D721Med (cell line): ENCODE measurements around the gene CTNNA2.

Experiments used
- DNase-seq: peaks from one replicate; pipeline ENCODE4 v3.0.0; 2011; ENCODE audit warnings: low spot score; ENCODE audit not compliant: insufficient read length
- FAIRE-seq: peaks from 2 replicates; lab custom pipeline; 2011; peaks lifted over from hg19 to GRCh38; lab: Jason Lieb, UNC
- CTCF ChIP-seq: IDR thresholded peaks from 2 replicates; pipeline ENCODE4 v1.5.1; 2012; ENCODE audit warnings: mild to moderate bottlenecking, control low read depth; ENCODE audit not compliant: insufficient read depth; ENCODE audit errors: missing control alignments

Gene CTNNA2

DNA sequence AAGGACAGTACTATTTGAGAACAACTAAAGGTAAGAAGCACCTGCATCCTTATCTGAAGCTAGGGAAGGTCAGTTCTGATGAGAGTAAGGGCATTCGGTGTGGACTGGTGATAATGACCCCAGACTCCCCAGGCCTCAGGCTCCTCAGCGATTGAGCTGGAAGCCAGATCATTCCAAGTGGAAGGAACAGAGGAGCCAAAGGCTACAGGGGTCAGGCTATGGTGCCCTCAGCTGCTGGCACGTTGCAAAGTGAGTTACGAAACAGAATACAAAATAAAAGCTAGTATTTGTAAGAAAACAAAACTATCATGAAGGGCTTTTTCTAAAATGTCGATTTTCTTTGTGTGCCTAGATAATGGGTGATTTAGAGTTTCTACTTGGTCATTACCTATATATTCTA, 960.2 kb downstream of the CTNNA2 start:
- DNase-seq (no peak), FAIRE-seq (no peak)
- no peak for TF ChIP-seq CTCF

DNA sequence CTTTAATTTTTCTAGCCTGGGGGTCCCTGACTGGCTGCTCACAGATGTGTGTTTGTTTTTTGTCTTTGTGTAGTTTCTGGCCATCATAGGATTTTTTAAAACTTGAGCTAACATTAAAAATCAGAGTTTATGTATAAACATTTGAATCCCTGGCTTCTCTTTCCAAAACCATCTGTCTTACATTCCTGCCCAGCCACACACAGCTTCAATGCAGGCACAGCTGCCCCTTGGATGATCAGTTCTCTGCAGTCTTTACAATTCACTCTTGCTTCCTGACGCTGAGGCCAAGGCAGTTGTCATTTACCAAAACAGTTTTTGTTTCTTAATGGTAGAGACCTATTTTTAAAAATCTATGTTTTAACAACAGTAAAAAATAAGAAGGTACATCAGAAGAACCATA, 960.9 kb downstream of the CTNNA2 start:
- no peak for DNase-seq
- no peak for FAIRE-seq
- no peak for TF ChIP-seq CTCF

DNA sequence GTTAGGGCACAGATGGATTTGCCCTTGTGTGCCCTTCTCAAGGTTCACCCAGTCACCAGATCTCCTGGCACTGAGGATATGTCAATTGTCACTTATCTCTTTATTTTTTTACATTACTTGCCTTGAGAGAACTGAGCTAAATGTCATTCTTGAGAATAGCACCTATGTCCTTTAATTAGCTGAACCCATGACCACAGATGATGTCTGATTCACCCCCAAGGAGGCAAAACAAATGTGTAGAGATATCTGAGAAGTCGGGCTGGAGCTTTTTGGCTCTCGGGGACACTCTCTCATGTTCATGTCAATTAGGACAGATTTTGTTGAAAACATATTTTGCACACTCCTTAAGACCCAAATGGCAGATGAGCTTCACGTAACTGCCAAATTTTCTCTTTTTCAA, 963.1 kb downstream of the CTNNA2 start:
- TF ChIP-seq CTCF, result no peak
- DNase-seq, result no peak
- no peak for FAIRE-seq

GRCh38 chr2:80476535-80477117, 963.8 kb downstream of the CTNNA2 start:
- TF ChIP-seq CTCF, result no peak
- no peak for DNase-seq
- FAIRE-seq, result no peak

DNA sequence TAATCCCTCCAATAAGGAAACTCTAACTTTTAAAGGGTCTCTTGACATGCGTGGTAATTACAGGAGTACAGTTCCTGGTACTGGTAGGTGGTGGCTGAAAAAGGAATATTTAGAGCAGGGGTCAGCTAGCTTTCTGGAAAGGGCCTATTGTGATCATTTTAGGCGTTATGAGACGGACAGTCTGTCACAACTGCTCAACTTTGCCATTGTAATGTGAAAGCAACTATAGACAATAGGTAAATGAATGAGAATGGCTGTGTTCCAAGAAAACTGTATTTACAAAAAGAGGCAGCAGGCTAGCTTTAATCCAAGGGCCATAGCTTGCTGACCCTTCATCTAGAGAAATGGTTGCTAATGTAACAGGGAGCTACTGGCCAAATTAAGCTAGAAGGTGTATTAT, 969.4 kb downstream of the CTNNA2 start:
- DNase-seq (no peak), FAIRE-seq (no peak)
- TF ChIP-seq CTCF, result no peak

DNA sequence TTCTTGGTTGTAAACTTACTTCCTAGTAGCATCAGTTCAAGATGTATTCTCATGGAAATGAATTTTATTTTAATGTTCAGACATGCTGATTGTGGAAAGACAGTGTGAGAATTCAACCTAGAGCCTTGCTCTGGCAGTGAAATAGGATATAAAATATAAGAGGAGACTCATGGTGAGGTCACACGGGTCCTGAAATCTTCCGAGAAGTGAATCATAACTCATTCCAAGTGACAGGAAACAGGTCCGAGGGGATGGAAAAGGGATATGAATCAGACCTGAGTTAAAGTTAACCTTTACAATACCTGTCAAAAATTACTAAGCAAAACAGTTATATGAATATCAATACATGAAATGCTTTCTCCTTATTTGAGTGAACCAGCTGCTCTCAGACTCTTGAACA, 976.9 kb downstream of the CTNNA2 start:
- no peak for TF ChIP-seq CTCF

GRCh38 chr2:80490964-80491363, 978.1 kb downstream of the CTNNA2 start:
- no peak for TF ChIP-seq CTCF
- DNase-seq (no peak), FAIRE-seq (no peak)

More for the DNA sequence above, 976.9 kb downstream of the CTNNA2 start:
- FAIRE-seq, result no peak
- DNase-seq, result no peak
